Measurements from ENCODE around the gene ZNF688.

GRCh38 chr16:30523768-30524574, 47.5 kb downstream of the ZNF688 start:
- peak; percentile 18; the same call in 1 of the 2 replicates for TF ChIP-seq POLR2AphosphoS5 (IDR thresholded peaks at IDR 0.05; ENCODE audit: low read depth)
- TF ChIP-seq CTCF (IDR thresholded peaks at IDR 0.05; ENCODE audit: insufficient read depth, low read length): no peak
- no peak for TF ChIP-seq GABPA (IDR thresholded peaks at IDR 0.05; ENCODE audit: low read depth)
